ENCODE results near the gene ADSS1.

The ADSS1 gene

GRCh38 chr14:104731320-104732294 is 7.6 kb downstream of the ADSS1 start:
- DNase-seq, result no peak

GRCh38 chr14:104732355-104732804 is 8.4 kb downstream of the ADSS1 start:
- peak in 7 of 56 donors; percentile 10 to 49 (median 35) for DNase-seq

- no peak for DNase-seq
Measured at GRCh38 chr14:104732931-104733681, 9.1 kb downstream of the ADSS1 start.

- DNase-seq, result no peak
Measured at GRCh38 chr14:104734051-104734587, 10.1 kb downstream of the ADSS1 start.

GRCh38 chr14:104734601-104734990 is 10.6 kb downstream of the ADSS1 start:
- DNase-seq, result no peak

GRCh38 chr14:104734991-104735779 is 11.2 kb downstream of the ADSS1 start:
- DNase-seq, result no peak

- peak in 50 of 56 donors; percentile 14 to 91 (median 60) for DNase-seq
Measured at GRCh38 chr14:104735830-104736642, 12.0 kb downstream of the ADSS1 start.

- DNase-seq, result no peak
Measured at GRCh38 chr14:104738375-104739019, 14.5 kb downstream of the ADSS1 start.

GRCh38 chr14:104739026-104739425 is 15.0 kb downstream of the ADSS1 start:
- no peak for DNase-seq

GRCh38 chr14:104739546-104740516 is 15.8 kb downstream of the ADSS1 start:
- no peak for DNase-seq

GRCh38 chr14:104741108-104741802 is 17.2 kb downstream of the ADSS1 start:
- DNase-seq, result no peak

GRCh38 chr14:104741803-104742251 is 17.8 kb downstream of the ADSS1 start:
- no peak for DNase-seq

- DNase-seq, result no peak
Measured at GRCh38 chr14:104742586-104743455, 18.8 kb downstream of the ADSS1 start.

- DNase-seq, result peak in 16 of 56 donors; percentile 8 to 69 (median 39)
Measured at GRCh38 chr14:104743461-104744380, 19.7 kb downstream of the ADSS1 start.

GRCh38 chr14:104744484-104744883 is 20.5 kb downstream of the ADSS1 start:
- DNase-seq, result no peak

Data from amygdala (tissue), 56 donors.